ENCODE data around the gene ALOXE3. TPM values are rescaled to one million over a fixed set of nuclear protein-coding genes. Genes with fewer than 3 reads are reported as not detected.
A peak's percentile ranks its signal among the peaks of the same experiment; 100 is the strongest.

ALOXE3 gene
- total and polyA plus RNA-seq, 2 donors: 1.2 TPM; not detected in 1

- peak in 1 of 9 donors; percentile 22 for DNase-seq (ENCODE audit: low read depth in 6 of 9, low spot score in 9 of 9)
Measured at GRCh38 chr17:8155231-8155995, 37.1 kb upstream of the ALOXE3 start.

DNA sequence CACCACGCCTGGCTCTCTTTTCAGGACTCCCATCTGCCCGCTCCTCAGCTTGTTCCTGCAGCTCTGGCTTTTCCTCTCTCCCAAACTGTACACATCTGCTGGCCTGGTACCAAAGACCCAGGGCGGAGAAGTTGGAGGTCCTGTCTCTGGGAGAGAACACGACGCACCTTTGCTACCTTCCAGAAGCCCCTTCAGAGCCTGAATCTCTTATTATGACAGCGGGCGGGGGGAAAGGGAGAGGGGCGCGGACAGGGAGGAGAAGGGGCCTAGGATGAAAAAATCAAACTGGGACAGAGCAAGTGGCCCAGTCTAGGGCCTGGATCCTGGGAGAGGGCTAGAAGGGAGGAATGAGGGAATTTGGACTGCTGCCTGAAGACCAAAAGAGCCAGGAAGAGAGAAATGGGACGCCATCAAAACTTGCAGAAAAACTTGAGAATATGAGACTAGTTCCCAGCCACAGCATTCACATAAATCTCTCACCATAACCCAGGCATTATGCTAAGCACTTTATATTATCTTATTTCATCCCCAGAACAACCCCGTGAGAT, 36.4 kb upstream of the ALOXE3 start:
- Histone ChIP-seq H3K36me3 (ENCODE audit: control insufficient read depth in 2 of 2, insufficient read depth in 2 of 2, low read length in 1 of 2) (peaks cover 14 to 22% of the 10 kb centered on the region in 2 donors), H3K27me3 (ENCODE audit: control insufficient read depth in 2 of 2, insufficient read depth in 1 of 2, low read length in 1 of 2) (no peaks in the 10 kb centered on the region), H3K4me3 (ENCODE audit: low read length in 2 of 2) (peak overlapping the region; percentile 9 to 53), H3K9me3 (ENCODE audit: control insufficient read depth in 2 of 2, insufficient read depth in 1 of 2, low read length in 1 of 2) (peaks cover 0 to 3% of the 10 kb centered on the region in 2 donors), H3K27ac (ENCODE audit: low read depth in 1 of 2, low read length in 1 of 2) (peak overlapping the region; percentile 91 to 94), H3K4me1 (ENCODE audit: control insufficient read depth in 2 of 2, insufficient read depth in 2 of 2, low read length in 2 of 2) (peaks cover 45 to 82% of the 10 kb centered on the region in 2 donors)
- WGBS: 83% methylated on average over 11 of the region's 11 CpGs
- no peak for DNase-seq (ENCODE audit: low read depth in 6 of 9, low spot score in 9 of 9)

More at GRCh38 chr17:8155231-8155995, 37.1 kb upstream of the ALOXE3 start:
- H3K9me3 ChIP-seq (ENCODE audit: control insufficient read depth in 2 of 2, insufficient read depth in 1 of 2, low read length in 1 of 2): peaks cover 0 to 3% of the 10 kb centered on the region in 2 donors
- peak overlapping the region; percentile 91 to 94 for H3K27ac ChIP-seq (ENCODE audit: low read depth in 1 of 2, low read length in 1 of 2)
- H3K36me3 ChIP-seq (ENCODE audit: control insufficient read depth in 2 of 2, insufficient read depth in 2 of 2, low read length in 1 of 2): peaks cover 13 to 21% of the 10 kb centered on the region in 2 donors
- peak overlapping the region; percentile 53 for H3K4me3 ChIP-seq (ENCODE audit: low read length in 2 of 2)
- 74% methylated on average over 14 of the region's 14 CpGs for WGBS
- peaks cover 41 to 88% of the 10 kb centered on the region in 2 donors for H3K4me1 ChIP-seq (ENCODE audit: control insufficient read depth in 2 of 2, insufficient read depth in 2 of 2, low read length in 2 of 2)
- H3K27me3 ChIP-seq (ENCODE audit: control insufficient read depth in 2 of 2, insufficient read depth in 1 of 2, low read length in 1 of 2): no peaks in the 10 kb centered on the region

DNA sequence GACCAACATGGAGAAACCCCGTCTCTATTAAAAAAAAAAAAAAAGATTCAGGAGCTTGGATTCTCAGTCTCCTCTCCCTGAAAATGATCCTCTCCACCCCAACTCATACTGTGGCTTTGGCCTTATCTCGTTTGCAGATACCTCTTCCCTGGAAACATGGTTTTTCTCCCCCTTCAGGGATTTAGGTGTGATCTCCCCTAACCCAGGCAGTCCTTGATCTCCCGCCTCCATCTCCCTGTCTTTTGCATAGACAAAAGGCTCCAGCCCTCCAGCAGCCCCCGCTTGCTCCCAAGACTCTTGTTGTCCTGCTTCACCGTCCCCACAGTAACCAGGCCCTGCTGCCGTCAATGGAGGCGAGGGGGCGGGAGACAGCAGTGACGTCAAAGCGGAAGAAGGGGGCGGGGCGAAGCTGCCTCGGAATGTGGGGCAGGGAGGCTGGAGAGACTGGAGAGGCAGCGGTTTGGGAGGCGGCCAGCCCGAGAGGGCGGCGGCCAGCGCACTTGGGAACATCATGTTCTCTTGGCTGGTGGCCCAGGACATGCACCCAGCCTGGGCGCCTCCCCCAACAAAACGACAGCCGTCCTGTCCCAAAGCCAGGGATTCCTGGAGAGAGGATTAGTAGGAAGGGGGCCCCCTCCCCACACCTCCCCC, 35.8 kb upstream of the ALOXE3 start:
- H3K4me1 ChIP-seq (ENCODE audit: control insufficient read depth in 2 of 2, insufficient read depth in 2 of 2, low read length in 2 of 2): peaks cover 45 to 77% of the 10 kb centered on the region in 2 donors
- H3K9me3 ChIP-seq (ENCODE audit: control insufficient read depth in 2 of 2, insufficient read depth in 1 of 2, low read length in 1 of 2): peaks cover 0 to 3% of the 10 kb centered on the region in 2 donors
- WGBS: 11% methylated on average over 22 of the region's 22 CpGs

GRCh38 chr17:8153525-8153956, 35.2 kb upstream of the ALOXE3 start:
- Histone ChIP-seq H3K27ac (ENCODE audit: low read depth in 1 of 2, low read length in 1 of 2) (peak overlapping the region; percentile 91 to 94), H3K27me3 (ENCODE audit: control insufficient read depth in 2 of 2, insufficient read depth in 1 of 2, low read length in 1 of 2) (no peaks in the 10 kb centered on the region), H3K4me1 (ENCODE audit: control insufficient read depth in 2 of 2, insufficient read depth in 2 of 2, low read length in 2 of 2) (peaks cover 43 to 73% of the 10 kb centered on the region in 2 donors), H3K4me3 (ENCODE audit: low read length in 2 of 2) (peak overlapping the region in 1 of 2 donors; percentile 53), H3K36me3 (ENCODE audit: control insufficient read depth in 2 of 2, insufficient read depth in 2 of 2, low read length in 1 of 2) (peaks cover 17 to 20% of the 10 kb centered on the region in 2 donors), H3K9me3 (ENCODE audit: control insufficient read depth in 2 of 2, insufficient read depth in 1 of 2, low read length in 1 of 2) (peaks cover 0 to 3% of the 10 kb centered on the region in 2 donors)
- peak in 1 of 9 donors; percentile 35 for DNase-seq (ENCODE audit: low read depth in 6 of 9, low spot score in 9 of 9)
- WGBS: 53% methylated on average over 13 of the region's 13 CpGs

More for the DNA sequence above, 35.8 kb upstream of the ALOXE3 start:
- H3K27me3 ChIP-seq (ENCODE audit: control insufficient read depth in 2 of 2, insufficient read depth in 1 of 2, low read length in 1 of 2): no peaks in the 10 kb centered on the region
- H3K4me3 ChIP-seq (ENCODE audit: low read length in 2 of 2): peak overlapping the region; percentile 9 to 53
- peak overlapping the region; percentile 91 to 94 for H3K27ac ChIP-seq (ENCODE audit: low read depth in 1 of 2, low read length in 1 of 2)
- H3K36me3 ChIP-seq (ENCODE audit: control insufficient read depth in 2 of 2, insufficient read depth in 2 of 2, low read length in 1 of 2): peaks cover 14 to 20% of the 10 kb centered on the region in 2 donors
- DNase-seq (ENCODE audit: low read depth in 6 of 9, low spot score in 9 of 9): peak in 5 of 9 donors; percentile 77 to 91 (median 85)

GRCh38 chr17:8153031-8153451, 34.7 kb upstream of the ALOXE3 start:
- Histone ChIP-seq H3K27ac (ENCODE audit: low read depth in 1 of 2, low read length in 1 of 2) (peak overlapping the region; percentile 74 to 94), H3K36me3 (ENCODE audit: control insufficient read depth in 2 of 2, insufficient read depth in 2 of 2, low read length in 1 of 2) (peaks cover 21 to 22% of the 10 kb centered on the region in 2 donors), H3K4me3 (ENCODE audit: low read length in 2 of 2) (no peak overlapping the region), H3K27me3 (ENCODE audit: control insufficient read depth in 2 of 2, insufficient read depth in 1 of 2, low read length in 1 of 2) (no peaks in the 10 kb centered on the region), H3K4me1 (ENCODE audit: control insufficient read depth in 2 of 2, insufficient read depth in 2 of 2, low read length in 2 of 2) (peaks cover 40 to 68% of the 10 kb centered on the region in 2 donors), H3K9me3 (ENCODE audit: control insufficient read depth in 2 of 2, insufficient read depth in 1 of 2, low read length in 1 of 2) (peaks cover 0 to 3% of the 10 kb centered on the region in 2 donors)
- DNase-seq (ENCODE audit: low read depth in 6 of 9, low spot score in 9 of 9): no peak
- WGBS: 96% methylated on average over 7 of the region's 7 CpGs

DNA sequence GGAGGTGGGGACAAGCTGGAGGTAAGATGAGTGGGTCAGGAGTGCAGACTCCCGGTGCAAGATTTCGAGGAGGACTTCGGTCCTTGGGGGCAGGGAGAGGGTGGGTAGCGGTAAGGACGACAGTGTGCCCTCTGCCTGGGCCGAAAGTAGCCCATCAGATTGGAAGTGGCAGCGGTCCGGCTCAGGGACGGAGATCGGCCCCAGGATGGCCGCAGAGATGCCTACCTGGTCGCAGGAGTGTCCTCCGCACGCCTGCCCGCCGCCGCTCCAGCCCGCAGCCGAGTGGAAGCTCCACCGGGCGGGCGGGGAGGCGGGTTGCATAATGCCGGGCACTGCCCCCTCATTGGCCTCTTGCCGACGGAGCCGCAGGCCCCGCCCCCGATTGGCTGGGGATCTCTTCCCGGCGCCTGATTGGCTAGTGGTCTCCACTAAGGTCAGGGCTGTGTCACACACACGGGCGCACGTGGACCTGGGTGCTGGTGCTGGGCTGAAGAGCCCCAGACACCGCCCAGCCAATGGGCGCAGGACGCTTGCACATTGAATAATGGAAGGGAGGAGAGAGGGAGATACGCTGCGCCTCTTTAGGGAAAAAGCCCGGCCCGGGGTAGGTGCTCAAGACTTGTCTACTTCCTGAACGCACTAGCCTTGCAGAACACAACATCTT, 33.9 kb upstream of the ALOXE3 start, which contains the start of gene PER1:
Gene PER1, minus strand, starts transcription at position 293 of the 664 bp plus-strand sequence. CDS start 1,698 bp downstream, outside the sequence.
- peak in 5 of 9 donors; percentile 72 to 87 (median 81) for DNase-seq (ENCODE audit: low read depth in 6 of 9, low spot score in 9 of 9)
- H3K4me1 ChIP-seq (ENCODE audit: control insufficient read depth in 2 of 2, insufficient read depth in 2 of 2, low read length in 2 of 2): peaks cover 40 to 65% of the 10 kb centered on the region in 2 donors
- H3K36me3 ChIP-seq (ENCODE audit: control insufficient read depth in 2 of 2, insufficient read depth in 2 of 2, low read length in 1 of 2): peaks cover 28 to 30% of the 10 kb centered on the region in 2 donors
- peak within 1 kb of the TSS; percentile 94 for H3K27ac ChIP-seq (ENCODE audit: low read depth in 1 of 2, low read length in 1 of 2)
- H3K4me3 ChIP-seq (ENCODE audit: low read length in 2 of 2): peak within 1 kb of the TSS; percentile 61 to 70
- WGBS: 12% methylated on average over 42 of the region's 42 CpGs
- H3K9me3 ChIP-seq (ENCODE audit: control insufficient read depth in 2 of 2, insufficient read depth in 1 of 2, low read length in 1 of 2): peaks cover 0 to 3% of the 10 kb centered on the region in 2 donors
- H3K27me3 ChIP-seq (ENCODE audit: control insufficient read depth in 2 of 2, insufficient read depth in 1 of 2, low read length in 1 of 2): no peaks in the 10 kb centered on the region

GRCh38 chr17:8151641-8152111, 33.4 kb upstream of the ALOXE3 start:
- peak overlapping the region; percentile 61 to 70 for H3K4me3 ChIP-seq (ENCODE audit: low read length in 2 of 2)
- WGBS: 1% methylated on average over 22 of the region's 22 CpGs
- H3K36me3 ChIP-seq (ENCODE audit: control insufficient read depth in 2 of 2, insufficient read depth in 2 of 2, low read length in 1 of 2): peaks cover 34 to 36% of the 10 kb centered on the region in 2 donors

GRCh38 chr17:8151120-8151640, 32.9 kb upstream of the ALOXE3 start:
- DNase-seq (ENCODE audit: low read depth in 6 of 9, low spot score in 9 of 9): peak in 8 of 9 donors; percentile 82 to 94 (median 88)
- Histone ChIP-seq H3K27me3 (ENCODE audit: control insufficient read depth in 2 of 2, insufficient read depth in 1 of 2, low read length in 1 of 2) (no peaks in the 10 kb centered on the region), H3K4me3 (ENCODE audit: low read length in 2 of 2) (peak overlapping the region; percentile 61 to 70), H3K36me3 (ENCODE audit: control insufficient read depth in 2 of 2, insufficient read depth in 2 of 2, low read length in 1 of 2) (peaks cover 39 to 41% of the 10 kb centered on the region in 2 donors), H3K9me3 (ENCODE audit: control insufficient read depth in 2 of 2, insufficient read depth in 1 of 2, low read length in 1 of 2) (peaks cover 0 to 3% of the 10 kb centered on the region in 2 donors), H3K27ac (ENCODE audit: low read depth in 1 of 2, low read length in 1 of 2) (peak overlapping the region; percentile 94), H3K4me1 (ENCODE audit: control insufficient read depth in 2 of 2, insufficient read depth in 2 of 2, low read length in 2 of 2) (peaks cover 37 to 57% of the 10 kb centered on the region in 2 donors)
- under 1% methylated on average over 38 of the region's 38 CpGs for WGBS

More at GRCh38 chr17:8151641-8152111, 33.4 kb upstream of the ALOXE3 start:
- Histone ChIP-seq H3K9me3 (ENCODE audit: control insufficient read depth in 2 of 2, insufficient read depth in 1 of 2, low read length in 1 of 2) (peaks cover 0 to 3% of the 10 kb centered on the region in 2 donors), H3K27me3 (ENCODE audit: control insufficient read depth in 2 of 2, insufficient read depth in 1 of 2, low read length in 1 of 2) (no peaks in the 10 kb centered on the region), H3K4me1 (ENCODE audit: control insufficient read depth in 2 of 2, insufficient read depth in 2 of 2, low read length in 2 of 2) (peaks cover 37 to 59% of the 10 kb centered on the region in 2 donors), H3K27ac (ENCODE audit: low read depth in 1 of 2, low read length in 1 of 2) (peak overlapping the region; percentile 94)
- peak in 2 of 9 donors; percentile 34 to 55 for DNase-seq (ENCODE audit: low read depth in 6 of 9, low spot score in 9 of 9)
